ENCODE measurements around the gene CLDN19.
"Not testable (repeated sequence)": the region's sequence is repeated elsewhere in the genome, so short reads cannot be mapped to it uniquely, and the experiment has no call there.

The CLDN19 gene

GRCh38 chr1:42737986-42738677, 1.9 kb downstream of the CLDN19 start:
- DNase-seq (ENCODE audit: low spot score): no peak

GRCh38 chr1:42737257-42737656, 2.8 kb downstream of the CLDN19 start:
- no peak for DNase-seq (ENCODE audit: low spot score)

GRCh38 chr1:42736571-42737200, 3.4 kb downstream of the CLDN19 start:
- DNase-seq (ENCODE audit: low spot score): no peak

GRCh38 chr1:42736152-42736551, 3.9 kb downstream of the CLDN19 start:
- peak; percentile 32 for DNase-seq (ENCODE audit: low spot score)

GRCh38 chr1:42735477-42736105, 4.4 kb downstream of the CLDN19 start:
- peak; percentile 10 for DNase-seq (ENCODE audit: low spot score)

DNA sequence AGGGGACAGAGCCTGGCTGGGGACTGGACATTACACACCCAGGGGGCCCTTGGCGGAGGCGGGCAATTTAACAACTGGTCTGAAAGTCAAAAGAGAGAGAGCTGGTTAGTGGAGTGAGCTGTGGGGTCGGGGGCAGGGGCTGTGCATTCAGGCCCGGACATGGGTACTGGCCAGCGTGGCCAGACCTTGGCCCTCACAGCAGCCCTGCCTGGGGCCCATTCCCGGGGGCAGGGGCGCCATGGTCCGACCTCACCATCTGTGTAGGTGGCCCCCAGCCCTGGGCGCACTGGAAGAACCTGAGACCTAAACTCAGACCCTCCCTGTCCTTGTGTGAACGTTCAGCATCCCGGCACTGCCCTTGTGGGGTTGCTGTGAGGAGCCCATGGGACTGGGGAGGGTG, 5.0 kb downstream of the CLDN19 start:
- DNase-seq (ENCODE audit: low spot score): peak; percentile 10

DNA sequence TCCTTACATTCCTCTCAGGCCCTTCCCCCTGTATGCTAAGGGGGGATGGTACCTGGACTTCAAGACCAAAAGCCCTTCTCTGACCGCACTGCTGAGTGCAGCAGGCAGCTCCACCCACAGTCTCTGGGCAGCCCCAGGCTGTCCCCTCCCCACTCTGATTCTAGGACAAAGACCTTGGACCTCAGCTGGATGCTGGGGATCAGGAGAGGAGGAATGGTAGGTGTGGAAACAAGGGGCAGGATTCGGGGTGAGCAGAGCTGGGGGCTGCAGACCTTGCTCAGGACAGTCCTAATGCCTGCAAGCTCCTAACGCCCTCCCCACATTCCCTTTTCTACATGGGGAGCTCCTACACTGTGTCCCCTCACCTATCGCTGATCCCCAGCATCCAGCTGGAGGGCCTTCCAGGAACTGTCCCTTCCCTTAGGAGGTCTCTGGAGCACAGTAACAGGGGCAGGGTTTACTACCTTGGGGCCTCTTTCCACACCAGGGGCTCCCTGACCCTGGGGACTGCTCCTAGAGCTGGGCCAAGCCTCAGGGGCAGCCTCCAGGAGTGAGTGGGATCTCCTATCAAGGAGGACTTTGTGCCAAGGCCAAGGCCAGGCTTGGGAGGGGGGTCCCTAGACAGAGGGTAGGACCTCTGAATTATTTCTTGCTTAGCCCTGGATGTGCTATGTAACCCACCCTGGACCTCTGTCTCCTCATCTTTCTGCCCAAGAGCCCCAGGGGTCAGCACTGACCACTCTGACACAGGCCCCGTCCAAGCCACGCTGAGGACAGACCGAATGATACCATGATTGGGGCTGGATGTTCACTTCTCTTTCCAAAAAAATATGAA, 5.6 kb downstream of the CLDN19 start:
- peak; percentile 3 for DNase-seq (ENCODE audit: low spot score)

- DNase-seq (ENCODE audit: low spot score): no peak
These were observed 6.4 kb downstream of the CLDN19 start for GRCh38 chr1:42733415-42734200.

- peak; percentile 4 for DNase-seq (ENCODE audit: low spot score)
These were observed 7.8 kb downstream of the CLDN19 start for GRCh38 chr1:42732126-42732680.

GRCh38 chr1:42731585-42731984, 8.5 kb downstream of the CLDN19 start:
- peak; percentile 5 for DNase-seq (ENCODE audit: low spot score)

- DNase-seq (ENCODE audit: low spot score): peak; percentile 44
These were observed 9.0 kb downstream of the CLDN19 start for GRCh38 chr1:42730988-42731387.

DNA sequence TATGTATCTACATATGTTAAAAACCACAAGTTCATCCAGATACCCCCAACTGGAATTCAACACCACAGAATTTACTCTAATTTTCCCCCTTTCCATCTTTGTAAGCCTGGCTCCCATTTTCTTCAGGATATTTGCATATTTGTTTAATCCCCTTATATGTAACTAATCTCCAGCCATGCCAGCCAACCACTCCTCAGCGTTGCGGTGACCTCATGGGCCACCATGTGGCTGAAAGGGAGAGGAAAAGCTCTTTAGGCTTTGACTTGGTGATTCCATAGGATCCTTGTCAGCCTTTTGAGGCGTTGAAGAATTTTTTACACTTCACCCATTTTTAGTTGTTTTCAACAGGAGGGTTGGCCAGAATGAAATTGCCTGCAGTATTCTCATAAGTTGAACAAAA, 10.0 kb downstream of the CLDN19 start:
- no peak for DNase-seq (ENCODE audit: low spot score)

DNA sequence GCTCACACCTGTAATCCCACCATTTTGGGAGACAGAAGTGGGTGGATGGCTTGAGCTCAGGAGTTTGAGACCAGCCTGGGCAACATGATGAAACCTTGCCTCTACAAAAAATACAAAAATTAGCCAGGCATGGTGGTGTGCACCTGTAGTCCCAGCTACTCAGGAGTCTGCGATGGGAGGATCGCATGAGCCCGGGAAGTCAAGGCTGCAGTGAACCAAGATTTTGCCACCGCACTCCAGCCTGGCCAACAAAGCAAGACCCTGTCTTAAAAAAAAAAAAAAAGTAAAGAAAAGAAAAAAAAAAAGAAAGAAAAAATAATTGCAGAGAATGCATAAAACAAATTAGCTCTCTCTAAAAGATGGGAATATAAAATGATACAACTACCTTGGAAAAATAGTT, 14.2 kb downstream of the CLDN19 start:
- DNase-seq (ENCODE audit: low spot score): not testable (repeated sequence)

GRCh38 chr1:42723511-42723910, 16.5 kb downstream of the CLDN19 start:
- no peak for DNase-seq (ENCODE audit: low spot score)

- DNase-seq (ENCODE audit: low spot score): not testable (repeated sequence)
These were observed 17.6 kb downstream of the CLDN19 start for GRCh38 chr1:42722403-42722802.

DNA sequence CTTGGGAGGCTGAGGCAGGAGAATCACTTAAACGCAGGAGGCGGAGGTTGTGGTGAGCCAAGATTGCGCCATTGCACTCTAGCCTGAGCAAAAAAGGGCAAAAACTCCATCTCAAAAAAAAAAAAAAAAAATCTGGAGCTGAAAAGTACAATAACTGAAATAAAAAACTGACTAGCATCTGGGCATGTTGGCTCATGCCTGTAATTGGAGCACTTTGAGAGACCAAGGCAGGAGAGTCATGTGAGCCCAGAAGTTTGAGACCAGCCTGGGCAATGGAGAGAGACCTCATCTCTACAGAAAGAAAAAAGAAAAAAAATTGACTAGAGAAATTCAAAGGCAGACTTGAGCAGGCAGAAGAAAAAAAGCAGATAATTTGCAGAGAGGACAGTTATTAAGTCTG, 18.1 kb downstream of the CLDN19 start:
- DNase-seq (ENCODE audit: low spot score): no peak

DNA sequence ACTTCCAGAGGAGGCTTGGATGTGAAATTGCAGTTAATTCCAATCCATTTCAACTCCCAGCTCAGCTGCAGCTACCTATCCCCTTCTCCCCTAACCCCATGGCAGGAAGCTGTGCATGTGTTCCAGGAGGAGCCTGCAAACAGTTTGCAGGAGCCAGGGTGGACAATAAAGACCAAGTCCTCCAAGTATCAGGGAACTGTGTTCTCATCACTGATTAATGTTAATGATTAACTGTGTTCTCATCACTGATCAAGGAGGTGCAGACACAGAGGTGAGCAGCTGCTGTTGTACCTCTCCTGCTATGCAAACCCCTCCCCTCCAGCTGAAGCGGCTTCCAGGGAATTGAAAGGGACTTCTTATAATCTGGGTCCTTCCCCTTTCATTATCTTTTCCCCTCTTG, 19.2 kb downstream of the CLDN19 start:
- DNase-seq (ENCODE audit: low spot score): no peak

DNA sequence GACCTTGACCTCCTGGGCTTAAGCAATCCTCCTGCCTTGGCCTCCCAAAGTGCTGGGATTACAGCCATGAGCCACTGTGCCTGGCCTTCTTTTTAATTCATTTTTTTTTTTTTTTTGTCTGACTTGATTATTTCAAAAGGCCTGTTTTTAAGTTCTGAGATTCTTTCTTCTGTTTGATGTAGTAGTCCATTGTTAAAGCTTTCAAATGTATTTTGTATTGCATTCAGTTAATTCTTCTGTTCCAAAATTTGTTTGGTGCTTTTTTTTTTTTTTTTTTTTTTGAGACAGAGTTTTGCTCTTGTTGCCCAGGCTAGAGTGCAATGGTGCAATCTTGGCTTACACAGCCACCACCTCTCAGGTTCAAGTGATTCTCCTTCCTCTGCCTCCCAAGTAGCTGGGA, 25.6 kb downstream of the CLDN19 start:
- not testable (repeated sequence) for DNase-seq (ENCODE audit: low spot score)

DNA sequence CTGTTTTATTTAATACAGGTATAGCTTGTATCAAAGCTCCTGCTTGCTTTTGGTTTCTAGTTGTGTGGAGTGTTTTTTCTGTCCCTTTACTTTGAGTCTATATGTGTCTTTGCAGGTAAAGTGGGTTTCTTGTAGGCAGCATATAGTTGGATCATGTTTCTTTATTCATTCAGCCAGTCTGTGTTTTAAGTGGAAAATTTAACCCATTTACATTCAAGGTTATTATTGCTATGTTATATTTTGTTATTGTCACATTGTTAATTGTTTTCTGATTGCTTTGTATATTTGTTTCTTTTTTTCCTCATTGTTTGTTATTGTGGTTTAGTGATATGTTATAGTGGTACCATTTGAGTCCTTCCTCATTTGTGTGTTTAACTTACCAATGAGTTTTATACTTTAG, 26.7 kb downstream of the CLDN19 start:
- DNase-seq (ENCODE audit: low spot score): no peak

DNA sequence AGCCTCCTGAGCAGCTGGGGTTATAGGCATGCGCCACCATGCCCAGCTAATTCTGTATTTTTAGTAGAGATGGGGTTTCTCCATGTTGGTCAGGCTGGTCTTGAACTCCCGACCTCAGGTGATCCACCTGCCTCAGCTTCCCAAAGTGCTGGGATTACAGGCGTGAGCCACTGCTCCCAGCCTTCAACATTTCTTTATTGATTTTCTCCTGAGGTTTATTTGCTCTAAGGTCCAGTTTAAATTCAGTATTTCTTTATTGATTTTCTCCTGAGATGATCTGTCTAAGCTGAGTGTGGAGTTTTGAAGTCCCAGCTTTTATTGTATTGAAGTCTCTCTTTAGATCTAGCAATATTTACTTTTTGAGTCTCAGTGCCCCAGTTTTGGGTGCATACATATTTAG, 27.2 kb downstream of the CLDN19 start:
- DNase-seq (ENCODE audit: low spot score): not testable (repeated sequence)

DNA sequence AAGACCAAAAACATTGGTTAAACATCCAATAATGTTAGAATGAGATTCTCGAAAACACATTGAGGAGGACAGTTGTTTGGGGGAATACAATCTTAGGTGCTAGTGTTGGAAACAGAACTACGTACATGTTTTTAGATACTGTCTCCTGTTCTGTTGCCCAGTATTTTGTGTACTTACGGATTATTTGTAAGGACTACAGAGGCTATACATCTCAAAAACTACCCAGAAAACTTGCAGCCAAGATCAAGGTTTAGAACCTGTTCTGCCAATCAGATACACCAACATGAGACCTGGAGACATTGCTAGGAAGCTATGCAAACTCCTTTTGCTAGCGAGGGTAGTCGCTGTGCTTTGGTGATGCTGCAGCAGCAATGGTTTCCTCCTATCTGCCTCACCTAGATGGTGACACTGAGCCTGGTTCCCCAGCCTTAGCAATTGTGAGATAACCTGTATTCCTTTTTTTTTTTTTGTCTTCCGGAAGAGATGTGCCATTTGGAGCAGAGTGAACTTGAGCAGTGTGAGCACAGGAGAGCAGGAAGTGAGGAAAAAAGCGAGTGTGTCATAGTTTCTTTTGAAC, 36.1 kb downstream of the CLDN19 start:
- DNase-seq (ENCODE audit: low spot score): no peak

Measured in D341Med (cell line).